ENCODE measurements around the gene RDH13.
"Not testable (repeated sequence)": the region's sequence is repeated elsewhere in the genome, so short reads cannot be mapped to it uniquely, and the experiment has no call there.

Gene RDH13

GRCh38 chr19:55042344-55042678 is 20.6 kb downstream of the RDH13 start:
- H3K4me3 ChIP-seq (ENCODE audit: low read depth in 1 of 2, low read length in 2 of 2) = peak overlapping the region in 1 of 2 experiments; percentile 29; a peak in 1 of 4 replicates
- H3K27ac ChIP-seq (ENCODE audit: low read length) = peak overlapping the region; percentile 68
- H3K36me3 ChIP-seq (ENCODE audit: insufficient read depth, low read length) = peaks cover 27% of the 10 kb centered on the region
- ATAC-seq (ENCODE audit: insufficient read depth, low read depth) = no peak; the same call in 2 of the 3 replicates
- peak overlapping the region; percentile 57 for H3K4me2 ChIP-seq (ENCODE audit: insufficient read depth, low read length)
- H2AFZ ChIP-seq (ENCODE audit: low read depth, low read length) = 0 out of 2 replicates have a peak overlapping the region, but pooled peaks have one; percentile 16
- no peaks in the 10 kb centered on the region for H3K27me3 ChIP-seq (ENCODE audit: insufficient read depth, low read length, poor library complexity)
- DNase-seq = no peak
- H4K20me1 ChIP-seq (ENCODE audit: insufficient read depth, low read length) = peaks cover 27% of the 10 kb centered on the region
- H3K79me2 ChIP-seq (ENCODE audit: insufficient read depth, low read length) = peaks cover 11% of the 10 kb centered on the region
- H3K9me3 ChIP-seq (ENCODE audit: insufficient read depth, low read length, severe bottlenecking) = no peaks in the 10 kb centered on the region
- H3K9ac ChIP-seq (ENCODE audit: low read depth, low read length) = no peak overlapping the region; the same call in 1 of the 2 replicates
- peaks cover 24% of the 10 kb centered on the region for H3K4me1 ChIP-seq (ENCODE audit: insufficient read depth, low read length)
- TF ChIP-seq EZH2 (IDR thresholded peaks at IDR 0.05; ENCODE audit: borderline replicate concordance, low read depth, low read length, severe bottlenecking) = no peak

DNA sequence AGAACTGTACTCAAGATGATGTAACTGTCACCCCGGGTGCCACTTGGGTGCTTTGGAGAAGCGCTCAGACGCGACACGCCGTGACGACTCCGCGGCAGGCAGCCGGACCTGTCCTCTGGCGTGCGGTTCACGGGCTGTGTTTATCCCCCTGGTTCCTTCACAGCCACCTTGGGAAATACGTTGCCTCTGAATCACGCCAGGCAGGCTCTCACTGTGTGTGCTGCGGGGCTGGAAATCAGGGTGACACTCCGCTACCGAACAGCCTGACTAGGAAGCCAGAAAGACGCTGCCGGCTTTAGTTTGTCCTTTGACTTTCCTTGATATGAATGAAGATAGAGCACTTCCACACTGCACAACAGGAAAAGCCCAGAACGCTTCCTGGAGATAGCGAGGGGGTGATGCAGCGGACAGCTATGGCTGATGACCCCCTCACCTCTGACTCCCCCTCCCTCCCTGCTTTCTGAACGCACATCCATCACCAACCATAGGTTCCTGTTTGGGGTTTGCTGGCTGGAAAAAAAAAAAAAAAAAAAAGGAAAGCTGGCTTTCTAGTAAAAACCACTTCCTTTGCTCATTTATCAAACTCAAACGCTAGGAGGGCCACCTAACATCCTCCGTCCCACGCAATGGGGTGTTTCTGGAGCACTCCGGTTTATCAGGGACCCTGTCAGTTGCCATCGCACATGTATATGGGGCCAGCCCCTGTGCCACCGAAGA is 21.2 kb downstream of the RDH13 start:
- ATAC-seq (ENCODE audit: insufficient read depth, low read depth) (peak; percentile 88), DNase-seq (peak; percentile 80)
- Histone ChIP-seq H4K20me1 (ENCODE audit: insufficient read depth, low read length) (peaks cover 27% of the 10 kb centered on the region), H3K4me1 (ENCODE audit: insufficient read depth, low read length) (peaks cover 24% of the 10 kb centered on the region), H3K4me2 (ENCODE audit: insufficient read depth, low read length) (peak overlapping the region; percentile 57), H3K27ac (ENCODE audit: low read length) (peak overlapping the region; percentile 68), H2AFZ (ENCODE audit: low read depth, low read length) (0 out of 2 replicates have a peak overlapping the region, but pooled peaks have one; percentile 16), H3K27me3 (ENCODE audit: insufficient read depth, low read length, poor library complexity) (no peaks in the 10 kb centered on the region), H3K9ac (ENCODE audit: low read depth, low read length) (peak overlapping the region; percentile 18; the same call in 1 of the 2 replicates), H3K9me3 (ENCODE audit: insufficient read depth, low read length, severe bottlenecking) (no peaks in the 10 kb centered on the region), H3K36me3 (ENCODE audit: insufficient read depth, low read length) (peaks cover 24% of the 10 kb centered on the region), H3K4me3 (ENCODE audit: low read depth in 1 of 2, low read length in 2 of 2) (peak overlapping the region in 1 of 2 experiments; percentile 29; a peak in 2 of 4 replicates), H3K79me2 (ENCODE audit: insufficient read depth, low read length) (peaks cover 11% of the 10 kb centered on the region)
- TF ChIP-seq CTCF (IDR thresholded peaks at IDR 0.05; ENCODE audit: borderline replicate concordance, extremely low read depth, low read length, poor library complexity, severe bottlenecking) = peak; percentile 22
- TF ChIP-seq EZH2 (IDR thresholded peaks at IDR 0.05; ENCODE audit: borderline replicate concordance, low read depth, low read length, severe bottlenecking) = no peak

GRCh38 chr19:55041244-55041626 is 21.7 kb downstream of the RDH13 start:
- H3K9ac ChIP-seq (ENCODE audit: low read depth, low read length) = no peak overlapping the region
- TF ChIP-seq CTCF (IDR thresholded peaks at IDR 0.05; ENCODE audit: borderline replicate concordance, extremely low read depth, low read length, poor library complexity, severe bottlenecking) = no peak
- no peak for TF ChIP-seq EZH2 (IDR thresholded peaks at IDR 0.05; ENCODE audit: borderline replicate concordance, low read depth, low read length, severe bottlenecking)
- peak overlapping the region; percentile 68 for H3K27ac ChIP-seq (ENCODE audit: low read length)
- H3K79me2 ChIP-seq (ENCODE audit: insufficient read depth, low read length) = peaks cover 12% of the 10 kb centered on the region
- H3K27me3 ChIP-seq (ENCODE audit: insufficient read depth, low read length, poor library complexity) = no peaks in the 10 kb centered on the region
- H3K4me3 ChIP-seq (ENCODE audit: low read depth in 1 of 2, low read length in 2 of 2) = peak overlapping the region in 1 of 2 experiments; percentile 29; a peak in 1 of 4 replicates
- ATAC-seq (ENCODE audit: insufficient read depth, low read depth) = no peak
- H4K20me1 ChIP-seq (ENCODE audit: insufficient read depth, low read length) = peaks cover 28% of the 10 kb centered on the region
- peaks cover 24% of the 10 kb centered on the region for H3K4me1 ChIP-seq (ENCODE audit: insufficient read depth, low read length)
- DNase-seq = no peak
- H3K9me3 ChIP-seq (ENCODE audit: insufficient read depth, low read length, severe bottlenecking) = no peaks in the 10 kb centered on the region
- peak overlapping the region; percentile 57 for H3K4me2 ChIP-seq (ENCODE audit: insufficient read depth, low read length)
- H2AFZ ChIP-seq (ENCODE audit: low read depth, low read length) = no peak overlapping the region
- H3K36me3 ChIP-seq (ENCODE audit: insufficient read depth, low read length) = peaks cover 24% of the 10 kb centered on the region

DNA sequence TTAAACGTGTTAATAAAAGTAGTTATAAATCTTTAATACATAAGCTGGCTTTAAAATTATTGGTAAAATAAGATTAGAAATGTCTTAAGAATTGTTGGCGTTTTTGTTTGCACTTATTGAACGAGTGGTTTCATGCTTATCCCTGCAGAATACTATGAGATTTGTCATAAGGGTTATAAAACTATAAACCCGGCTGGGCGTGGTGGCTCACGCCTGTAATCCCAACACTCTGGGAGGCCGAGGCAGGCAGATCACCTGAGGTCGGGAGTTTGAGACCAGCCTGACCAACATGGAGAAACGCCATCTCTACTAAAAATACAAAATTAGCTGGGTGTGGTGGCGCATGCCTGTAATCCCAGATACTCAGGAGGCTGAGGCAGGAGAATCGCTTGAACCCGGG is 22.3 kb downstream of the RDH13 start:
- not testable (repeated sequence) for H3K27ac ChIP-seq (ENCODE audit: low read length); H3K9me3 ChIP-seq (ENCODE audit: insufficient read depth, low read length, severe bottlenecking); H2AFZ ChIP-seq (ENCODE audit: low read depth, low read length); H3K9ac ChIP-seq (ENCODE audit: low read depth, low read length); DNase-seq; H3K4me2 ChIP-seq (ENCODE audit: insufficient read depth, low read length); H3K27me3 ChIP-seq (ENCODE audit: insufficient read depth, low read length, poor library complexity); ATAC-seq (ENCODE audit: insufficient read depth, low read depth); H3K4me3 ChIP-seq (ENCODE audit: low read depth in 1 of 2, low read length in 2 of 2)
- Histone ChIP-seq H3K36me3 (ENCODE audit: insufficient read depth, low read length) (peaks cover 24% of the 10 kb centered on the region), H3K79me2 (ENCODE audit: insufficient read depth, low read length) (peaks cover 15% of the 10 kb centered on the region), H3K4me1 (ENCODE audit: insufficient read depth, low read length) (peaks cover 24% of the 10 kb centered on the region), H4K20me1 (ENCODE audit: insufficient read depth, low read length) (peaks cover 30% of the 10 kb centered on the region)

GRCh38 chr19:55037603-55038002 is 25.3 kb downstream of the RDH13 start:
- Histone ChIP-seq H4K20me1 (ENCODE audit: insufficient read depth, low read length) (peaks cover 25% of the 10 kb centered on the region), H3K4me1 (ENCODE audit: insufficient read depth, low read length) (peaks cover 18% of the 10 kb centered on the region), H3K79me2 (ENCODE audit: insufficient read depth, low read length) (peaks cover 35% of the 10 kb centered on the region)
- H3K9me3 ChIP-seq (ENCODE audit: insufficient read depth, low read length, severe bottlenecking); H3K4me3 ChIP-seq (ENCODE audit: low read depth in 1 of 2, low read length in 2 of 2); H3K27me3 ChIP-seq (ENCODE audit: insufficient read depth, low read length, poor library complexity); H3K27ac ChIP-seq (ENCODE audit: low read length); H3K9ac ChIP-seq (ENCODE audit: low read depth, low read length); H2AFZ ChIP-seq (ENCODE audit: low read depth, low read length); ATAC-seq (ENCODE audit: insufficient read depth, low read depth); H3K4me2 ChIP-seq (ENCODE audit: insufficient read depth, low read length); DNase-seq; H3K36me3 ChIP-seq (ENCODE audit: insufficient read depth, low read length): not testable (repeated sequence)

All from DND-41 (cell line).